Glutamatergic neuron (in vitro differentiated cells): ENCODE data around the gene DENND1C. TPM values are rescaled to one million over a fixed set of nuclear protein-coding genes. Genes with fewer than 3 reads are reported as not detected.
A peak's percentile ranks its signal among the peaks of the same experiment; 100 is the strongest.

Experiments used
- DNase-seq: peaks from one replicate; pipeline ENCODE4 v3.0.0; 2022
- H3K27ac Mint-ChIP-seq: one replicate; pipeline ENCODE4 v1.8.0; 2020; ENCODE audit warnings: mild to moderate bottlenecking, mixed read lengths, inconsistent platforms; ENCODE audit not compliant: unreplicated experiment
- H3K27me3 Mint-ChIP-seq: one replicate; pipeline ENCODE4 v1.8.0; 2020; ENCODE audit warnings: mild to moderate bottlenecking, moderate library complexity, mixed read lengths, inconsistent platforms; ENCODE audit not compliant: unreplicated experiment
- H3K36me3 Mint-ChIP-seq: one replicate; pipeline ENCODE4 v1.8.0; 2020; ENCODE audit warnings: mild to moderate bottlenecking, mixed read lengths, inconsistent platforms; ENCODE audit not compliant: unreplicated experiment
- H3K4me1 Mint-ChIP-seq: one replicate; pipeline ENCODE4 v1.8.0; 2020; ENCODE audit warnings: mild to moderate bottlenecking, low read depth, mixed read lengths, inconsistent platforms; ENCODE audit not compliant: unreplicated experiment
- H3K4me3 Mint-ChIP-seq: one replicate; pipeline ENCODE4 v1.8.0; 2020; ENCODE audit warnings: mild to moderate bottlenecking, mixed read lengths, inconsistent platforms; ENCODE audit not compliant: unreplicated experiment
- H3K9me3 Mint-ChIP-seq: one replicate; pipeline ENCODE4 v1.8.0; 2020; ENCODE audit warnings: mild to moderate bottlenecking, moderate library complexity, mixed read lengths, inconsistent platforms; ENCODE audit not compliant: unreplicated experiment
- CTCF ChIP-seq: fragments of 200-600 bp; sonication (generic); IDR thresholded peaks from one replicate; pipeline ENCODE4 v1.5.0; 2021; ENCODE audit not compliant: partially characterized antibody, unreplicated experiment
- total RNA-seq: library from RNA; stranded (reverse); fragmentation: NEBNext Ultra II Directional; extraction: Animal tissue kit (Norgen Biotek cat#: 25700); gene quantifications from one replicate; pipeline ENCODE4 v1.2.1, GENCODE V29; 2021; ENCODE audit not compliant: unreplicated experiment

DENND1C gene
- total RNA-seq, 1 donor from 2014 or later = not detected

GRCh38 chr19:6516018-6516658 lies 34.6 kb upstream of the DENND1C start:
- peaks cover 4% of the 10 kb centered on the region for H3K4me1 Mint-ChIP-seq
- H3K27me3 Mint-ChIP-seq = peaks cover 4% of the 10 kb centered on the region
- H3K36me3 Mint-ChIP-seq = no peaks in the 10 kb centered on the region
- peak overlapping the region; percentile 94 for H3K4me3 Mint-ChIP-seq
- peak overlapping the region; percentile 30 for H3K27ac Mint-ChIP-seq
- peak; percentile 97 for DNase-seq
- H3K9me3 Mint-ChIP-seq = peaks cover 6% of the 10 kb centered on the region
- TF ChIP-seq CTCF = no peak

GRCh38 chr19:6514926-6515544 lies 33.4 kb upstream of the DENND1C start:
- Mint-ChIP-seq H3K27ac (no peak overlapping the region), H3K9me3 (peaks cover 4% of the 10 kb centered on the region), H3K36me3 (no peaks in the 10 kb centered on the region), H3K4me1 (peaks cover 4% of the 10 kb centered on the region), H3K4me3 (no peak overlapping the region), H3K27me3 (peaks cover 4% of the 10 kb centered on the region)
- no peak for DNase-seq
- TF ChIP-seq CTCF = no peak

- Mint-ChIP-seq H3K36me3 (no peaks in the 10 kb centered on the region), H3K9me3 (peaks cover 4% of the 10 kb centered on the region), H3K4me3 (no peak overlapping the region), H3K27me3 (peaks cover 4% of the 10 kb centered on the region), H3K27ac (peak overlapping the region; percentile 94), H3K4me1 (peaks cover 4% of the 10 kb centered on the region)
- no peak for TF ChIP-seq CTCF
- no peak for DNase-seq
Measured at GRCh38 chr19:6514089-6514488, 32.5 kb upstream of the DENND1C start.

GRCh38 chr19:6510618-6511017 lies 29.0 kb upstream of the DENND1C start:
- Mint-ChIP-seq H3K27ac (no peak overlapping the region), H3K4me1 (peaks cover 4% of the 10 kb centered on the region), H3K9me3 (peaks cover 7% of the 10 kb centered on the region), H3K27me3 (peaks cover 4% of the 10 kb centered on the region), H3K4me3 (no peak overlapping the region), H3K36me3 (no peaks in the 10 kb centered on the region)
- TF ChIP-seq CTCF = no peak
- no peak for DNase-seq
